A204.1 (cell line): ENCODE measurements around the gene CELF2.
"Not testable (repeated sequence)": the region's sequence is repeated elsewhere in the genome, so short reads cannot be mapped to it uniquely, and the experiment has no call there.

Source experiments
- FAIRE-seq: peaks from 2 replicates; lab custom pipeline; 2012; peaks lifted over from hg19 to GRCh38; lab: Jason Lieb, UNC

The CELF2 gene

GRCh38 chr10:11176746-11177145, 159.1 kb downstream of the CELF2 start:
- FAIRE-seq: no peak

- FAIRE-seq: no peak
These were observed 159.7 kb downstream of the CELF2 start for GRCh38 chr10:11177381-11177780.

- FAIRE-seq: no peak
These were observed 160.3 kb downstream of the CELF2 start for GRCh38 chr10:11177926-11178471.

GRCh38 chr10:11178606-11179515, 161.2 kb downstream of the CELF2 start:
- no peak for FAIRE-seq

- no peak for FAIRE-seq
These were observed 161.9 kb downstream of the CELF2 start for GRCh38 chr10:11179516-11180105.

GRCh38 chr10:11180228-11180627, 162.6 kb downstream of the CELF2 start:
- no peak for FAIRE-seq

GRCh38 chr10:11181978-11182377, 164.3 kb downstream of the CELF2 start:
- no peak for FAIRE-seq

- FAIRE-seq: no peak
These were observed 165.3 kb downstream of the CELF2 start for GRCh38 chr10:11183015-11183414.

GRCh38 chr10:11184093-11184492, 166.4 kb downstream of the CELF2 start:
- FAIRE-seq: no peak

GRCh38 chr10:11185128-11185665, 167.5 kb downstream of the CELF2 start:
- FAIRE-seq: not testable (repeated sequence)

GRCh38 chr10:11186374-11186773, 168.7 kb downstream of the CELF2 start:
- no peak for FAIRE-seq

- no peak for FAIRE-seq
These were observed 172.1 kb downstream of the CELF2 start for GRCh38 chr10:11189582-11190376.

GRCh38 chr10:11191190-11191589, 173.5 kb downstream of the CELF2 start:
- FAIRE-seq: no peak

GRCh38 chr10:11191678-11192077, 174.0 kb downstream of the CELF2 start:
- FAIRE-seq: no peak

- FAIRE-seq: no peak
These were observed 174.8 kb downstream of the CELF2 start for GRCh38 chr10:11192304-11193000.

GRCh38 chr10:11193001-11193551, 175.4 kb downstream of the CELF2 start:
- no peak for FAIRE-seq

- FAIRE-seq: no peak
These were observed 177.4 kb downstream of the CELF2 start for GRCh38 chr10:11194859-11195586.

- no peak for FAIRE-seq
These were observed 178.0 kb downstream of the CELF2 start for GRCh38 chr10:11195623-11196022.

- FAIRE-seq: no peak
These were observed 179.6 kb downstream of the CELF2 start for GRCh38 chr10:11197266-11197712.

- no peak for FAIRE-seq
These were observed 180.2 kb downstream of the CELF2 start for GRCh38 chr10:11197878-11198277.

GRCh38 chr10:11201911-11202310, 184.2 kb downstream of the CELF2 start:
- no peak for FAIRE-seq
